Measurements from ENCODE around the gene LEPROT.

LEPROT gene

GRCh38 chr1:65388908-65389695 lies 31.4 kb upstream of the LEPROT start:
- no peaks in the 10 kb centered on the region for H3K9me3 ChIP-seq (ENCODE audit: control insufficient read depth, low read length)
- H3K4me2 ChIP-seq (ENCODE audit: low read length, poor library complexity, severe bottlenecking) = no peak overlapping the region
- no peak overlapping the region for H2AK5ac ChIP-seq (ENCODE audit: low read length, severe bottlenecking)
- no peak overlapping the region for H2AFZ ChIP-seq (ENCODE audit: low read depth, low read length)
- H2BK120ac ChIP-seq (ENCODE audit: low read depth, low read length) = no peak overlapping the region
- no peaks in the 10 kb centered on the region for H3K4me1 ChIP-seq (ENCODE audit: control insufficient read depth, insufficient read depth, low read depth, low read length)
- no peak overlapping the region for H2BK5ac ChIP-seq (ENCODE audit: low read depth, low read length, poor library complexity, severe bottlenecking)
- DNase-seq = no peak
- H3K4me3 ChIP-seq (ENCODE audit: insufficient read depth in 1 of 2, low read depth in 1 of 2, low read length in 2 of 2) = no peak overlapping the region
- no peak overlapping the region for H4K91ac ChIP-seq (ENCODE audit: low read length)
- H3K14ac ChIP-seq (ENCODE audit: low read length in 2 of 2) = no peak overlapping the region
- H3K36me3 ChIP-seq (ENCODE audit: control insufficient read depth in 1 of 2, insufficient read depth in 2 of 2, low read depth in 1 of 2, low read length in 2 of 2) = peaks cover 0 to 7% of the 10 kb centered on the region in 2 experiments
- no peak overlapping the region for H3K18ac ChIP-seq (ENCODE audit: low read depth in 1 of 2, low read length in 2 of 2)
- H3K79me1 ChIP-seq (replicated peaks; ENCODE audit: low read length, poor library complexity, severe bottlenecking) = no peaks in the 10 kb centered on the region
- H3K23ac ChIP-seq (ENCODE audit: low read length in 2 of 2) = no peak overlapping the region
- no peak overlapping the region for H2BK12ac ChIP-seq (ENCODE audit: low read length in 2 of 2)
- 100% methylated on average over 1 of the region's 3 CpGs for WGBS
- H3K27ac ChIP-seq (ENCODE audit: low read length, poor library complexity, severe bottlenecking) = no peak overlapping the region
- no peak overlapping the region for H2BK15ac ChIP-seq (ENCODE audit: low read depth, poor library complexity, severe bottlenecking)
- no peaks in the 10 kb centered on the region for H3K27me3 ChIP-seq (ENCODE audit: control insufficient read depth in 1 of 2, insufficient read depth in 1 of 2, low read length in 2 of 2)
- H4K8ac ChIP-seq (ENCODE audit: low read length) = no peak overlapping the region
- H3K4ac ChIP-seq (ENCODE audit: low read depth in 1 of 2, low read length in 2 of 2) = no peak overlapping the region
- H3K9ac ChIP-seq (ENCODE audit: low read length) = no peak overlapping the region

- no peaks in the 10 kb centered on the region for H3K27me3 ChIP-seq (ENCODE audit: control insufficient read depth in 1 of 2, insufficient read depth in 1 of 2, low read length in 2 of 2)
- no peak overlapping the region for H3K9ac ChIP-seq (ENCODE audit: low read length)
- H3K9me3 ChIP-seq (ENCODE audit: control insufficient read depth, low read length) = no peaks in the 10 kb centered on the region
- no peak overlapping the region for H3K23ac ChIP-seq (ENCODE audit: low read length in 2 of 2)
- 96% methylated on average over 7 of the region's 7 CpGs for WGBS
- H3K18ac ChIP-seq (ENCODE audit: low read depth in 1 of 2, low read length in 2 of 2) = no peak overlapping the region
- no peak overlapping the region for H3K4me3 ChIP-seq (ENCODE audit: insufficient read depth in 1 of 2, low read depth in 1 of 2, low read length in 2 of 2)
- no peak overlapping the region for H2BK15ac ChIP-seq (ENCODE audit: low read depth, poor library complexity, severe bottlenecking)
- H2AK5ac ChIP-seq (ENCODE audit: low read length, severe bottlenecking) = no peak overlapping the region
- H4K91ac ChIP-seq (ENCODE audit: low read length) = no peak overlapping the region
- H2BK5ac ChIP-seq (ENCODE audit: low read depth, low read length, poor library complexity, severe bottlenecking) = no peak overlapping the region
- H3K4me2 ChIP-seq (ENCODE audit: low read length, poor library complexity, severe bottlenecking) = no peak overlapping the region
- H3K27ac ChIP-seq (ENCODE audit: low read length, poor library complexity, severe bottlenecking) = no peak overlapping the region
- no peak overlapping the region for H2BK120ac ChIP-seq (ENCODE audit: low read depth, low read length)
- no peak overlapping the region for H2BK12ac ChIP-seq (ENCODE audit: low read length in 2 of 2)
- H3K79me1 ChIP-seq (replicated peaks; ENCODE audit: low read length, poor library complexity, severe bottlenecking) = no peaks in the 10 kb centered on the region
- H2AFZ ChIP-seq (ENCODE audit: low read depth, low read length) = no peak overlapping the region
- no peak overlapping the region for H3K4ac ChIP-seq (ENCODE audit: low read depth in 1 of 2, low read length in 2 of 2)
- peaks cover 0 to 5% of the 10 kb centered on the region in 2 experiments for H3K36me3 ChIP-seq (ENCODE audit: control insufficient read depth in 1 of 2, insufficient read depth in 2 of 2, low read depth in 1 of 2, low read length in 2 of 2)
- no peak for DNase-seq
- H3K4me1 ChIP-seq (ENCODE audit: control insufficient read depth, insufficient read depth, low read depth, low read length) = peaks cover 2% of the 10 kb centered on the region
- H3K14ac ChIP-seq (ENCODE audit: low read length in 2 of 2) = no peak overlapping the region
- H4K8ac ChIP-seq (ENCODE audit: low read length) = no peak overlapping the region
Observed at GRCh38 chr1:65392497-65392896, 28.0 kb upstream of the LEPROT start.

GRCh38 chr1:65393347-65393746 lies 27.1 kb upstream of the LEPROT start:
- DNase-seq = peak; percentile 58
- no peak overlapping the region for H3K9ac ChIP-seq (ENCODE audit: low read length)
- H3K4me2 ChIP-seq (ENCODE audit: low read length, poor library complexity, severe bottlenecking) = no peak overlapping the region
- H2BK12ac ChIP-seq (ENCODE audit: low read length in 2 of 2) = no peak overlapping the region
- H3K27ac ChIP-seq (ENCODE audit: low read length, poor library complexity, severe bottlenecking) = peak overlapping the region; percentile 15
- H3K9me3 ChIP-seq (ENCODE audit: control insufficient read depth, low read length) = no peaks in the 10 kb centered on the region
- no peaks in the 10 kb centered on the region for H3K79me1 ChIP-seq (replicated peaks; ENCODE audit: low read length, poor library complexity, severe bottlenecking)
- H4K8ac ChIP-seq (ENCODE audit: low read length) = no peak overlapping the region
- no peak overlapping the region for H3K4ac ChIP-seq (ENCODE audit: low read depth in 1 of 2, low read length in 2 of 2)
- no peak overlapping the region for H2BK15ac ChIP-seq (ENCODE audit: low read depth, poor library complexity, severe bottlenecking)
- no peak overlapping the region for H3K4me3 ChIP-seq (ENCODE audit: insufficient read depth in 1 of 2, low read depth in 1 of 2, low read length in 2 of 2)
- H3K14ac ChIP-seq (ENCODE audit: low read length in 2 of 2) = no peak overlapping the region
- peaks cover 0 to 5% of the 10 kb centered on the region in 2 experiments for H3K36me3 ChIP-seq (ENCODE audit: control insufficient read depth in 1 of 2, insufficient read depth in 2 of 2, low read depth in 1 of 2, low read length in 2 of 2)
- no peaks in the 10 kb centered on the region for H3K27me3 ChIP-seq (ENCODE audit: control insufficient read depth in 1 of 2, insufficient read depth in 1 of 2, low read length in 2 of 2)
- H4K91ac ChIP-seq (ENCODE audit: low read length) = no peak overlapping the region
- no peak overlapping the region for H3K23ac ChIP-seq (ENCODE audit: low read length in 2 of 2)
- H2AFZ ChIP-seq (ENCODE audit: low read depth, low read length) = no peak overlapping the region
- WGBS = 59% methylated on average over 2 of the region's 2 CpGs
- H3K18ac ChIP-seq (ENCODE audit: low read depth in 1 of 2, low read length in 2 of 2) = no peak overlapping the region
- no peak overlapping the region for H2AK5ac ChIP-seq (ENCODE audit: low read length, severe bottlenecking)
- H3K4me1 ChIP-seq (ENCODE audit: control insufficient read depth, insufficient read depth, low read depth, low read length) = peaks cover 2% of the 10 kb centered on the region
- H2BK120ac ChIP-seq (ENCODE audit: low read depth, low read length) = no peak overlapping the region
- no peak overlapping the region for H2BK5ac ChIP-seq (ENCODE audit: low read depth, low read length, poor library complexity, severe bottlenecking)

- Histone ChIP-seq H4K8ac (ENCODE audit: low read length) (no peak overlapping the region), H3K23ac (ENCODE audit: low read length in 2 of 2) (no peak overlapping the region), H3K4me3 (ENCODE audit: insufficient read depth in 1 of 2, low read depth in 1 of 2, low read length in 2 of 2) (no peak overlapping the region), H3K4me1 (ENCODE audit: control insufficient read depth, insufficient read depth, low read depth, low read length) (peaks cover 2% of the 10 kb centered on the region), H2BK120ac (ENCODE audit: low read depth, low read length) (no peak overlapping the region), H3K18ac (ENCODE audit: low read depth in 1 of 2, low read length in 2 of 2) (no peak overlapping the region), H3K27me3 (ENCODE audit: control insufficient read depth in 1 of 2, insufficient read depth in 1 of 2, low read length in 2 of 2) (no peaks in the 10 kb centered on the region), H3K14ac (ENCODE audit: low read length in 2 of 2) (no peak overlapping the region), H3K9me3 (ENCODE audit: control insufficient read depth, low read length) (no peaks in the 10 kb centered on the region), H3K36me3 (ENCODE audit: control insufficient read depth in 1 of 2, insufficient read depth in 2 of 2, low read depth in 1 of 2, low read length in 2 of 2) (peaks cover 0 to 2% of the 10 kb centered on the region in 2 experiments), H3K27ac (ENCODE audit: low read length, poor library complexity, severe bottlenecking) (peak overlapping the region; percentile 6), H2AK5ac (ENCODE audit: low read length, severe bottlenecking) (no peak overlapping the region), H2BK12ac (ENCODE audit: low read length in 2 of 2) (no peak overlapping the region), H3K4ac (ENCODE audit: low read depth in 1 of 2, low read length in 2 of 2) (no peak overlapping the region), H2BK5ac (ENCODE audit: low read depth, low read length, poor library complexity, severe bottlenecking) (no peak overlapping the region), H3K4me2 (ENCODE audit: low read length, poor library complexity, severe bottlenecking) (no peak overlapping the region), H3K9ac (ENCODE audit: low read length) (no peak overlapping the region), H2BK15ac (ENCODE audit: low read depth, poor library complexity, severe bottlenecking) (no peak overlapping the region), H2AFZ (ENCODE audit: low read depth, low read length) (no peak overlapping the region), H3K79me1 (replicated peaks; ENCODE audit: low read length, poor library complexity, severe bottlenecking) (no peaks in the 10 kb centered on the region), H4K91ac (ENCODE audit: low read length) (no peak overlapping the region)
- WGBS = 91% methylated on average over 1 of the region's 1 CpG
- no peak for DNase-seq
Observed at GRCh38 chr1:65393928-65394327, 26.5 kb upstream of the LEPROT start.
